NCI-H128 (cell line): Measurements from ENCODE around the gene SPRYD3.
"Not testable (repeated sequence)": the region's sequence is repeated elsewhere in the genome, so short reads cannot be mapped to it uniquely, and the experiment has no call there.

Experiments
- DNase-seq: peaks from one replicate; lab custom pipeline; 2025; ENCODE audit not compliant: unreplicated experiment; lab: John Stamatoyannopoulos, UW

Gene SPRYD3

DNA sequence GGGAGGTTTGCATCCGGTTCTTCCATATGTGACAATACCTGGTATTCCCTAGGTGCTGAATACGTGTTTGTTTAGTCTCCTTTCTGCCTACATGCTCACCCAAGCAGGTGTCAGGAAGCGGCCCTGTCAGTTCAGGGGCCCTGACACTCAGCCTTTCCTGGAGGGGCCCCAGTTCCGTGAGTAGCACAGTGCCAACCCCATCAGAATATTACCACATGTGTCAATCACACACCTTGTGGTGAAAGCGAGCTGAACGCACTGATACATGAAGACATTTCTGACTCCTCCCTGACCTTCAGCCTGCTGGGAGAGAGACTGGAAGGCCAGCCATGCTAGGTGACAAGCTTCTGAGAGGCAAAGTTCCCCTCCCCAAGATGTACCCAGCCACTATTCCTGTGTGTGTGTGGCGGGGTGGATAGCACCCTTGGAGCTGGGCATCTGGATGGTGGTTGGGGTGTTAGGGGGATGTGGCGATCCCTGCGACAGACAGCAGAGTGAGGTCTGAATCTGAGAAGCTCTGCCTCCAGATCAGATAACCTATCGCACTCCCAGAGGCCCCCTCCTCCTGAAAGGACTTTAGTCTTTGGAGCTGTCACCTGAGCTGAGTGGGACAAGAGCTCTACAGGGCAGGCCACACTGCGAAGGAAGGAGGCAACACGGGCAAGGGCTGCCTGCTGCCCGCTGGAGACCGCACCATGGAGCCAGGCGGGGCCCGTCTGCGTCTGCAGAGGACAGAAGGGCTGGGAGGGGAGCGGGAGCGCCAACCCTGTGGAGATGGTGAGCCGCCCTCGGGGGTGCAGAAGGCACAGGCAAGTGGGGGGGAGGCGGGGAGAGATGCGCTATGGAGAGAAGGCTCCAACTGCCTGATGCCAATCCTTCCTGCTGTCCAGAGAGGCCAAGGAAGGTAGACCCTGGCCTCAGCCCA lies 24.0 kb upstream of the SPRYD3 start, which contains the start of gene SOAT2:
SOAT2 (plus strand) TSS at position 604 of the 925 bp plus-strand sequence; CDS start at position 696, 92 bp downstream.
- no peak for DNase-seq

DNA sequence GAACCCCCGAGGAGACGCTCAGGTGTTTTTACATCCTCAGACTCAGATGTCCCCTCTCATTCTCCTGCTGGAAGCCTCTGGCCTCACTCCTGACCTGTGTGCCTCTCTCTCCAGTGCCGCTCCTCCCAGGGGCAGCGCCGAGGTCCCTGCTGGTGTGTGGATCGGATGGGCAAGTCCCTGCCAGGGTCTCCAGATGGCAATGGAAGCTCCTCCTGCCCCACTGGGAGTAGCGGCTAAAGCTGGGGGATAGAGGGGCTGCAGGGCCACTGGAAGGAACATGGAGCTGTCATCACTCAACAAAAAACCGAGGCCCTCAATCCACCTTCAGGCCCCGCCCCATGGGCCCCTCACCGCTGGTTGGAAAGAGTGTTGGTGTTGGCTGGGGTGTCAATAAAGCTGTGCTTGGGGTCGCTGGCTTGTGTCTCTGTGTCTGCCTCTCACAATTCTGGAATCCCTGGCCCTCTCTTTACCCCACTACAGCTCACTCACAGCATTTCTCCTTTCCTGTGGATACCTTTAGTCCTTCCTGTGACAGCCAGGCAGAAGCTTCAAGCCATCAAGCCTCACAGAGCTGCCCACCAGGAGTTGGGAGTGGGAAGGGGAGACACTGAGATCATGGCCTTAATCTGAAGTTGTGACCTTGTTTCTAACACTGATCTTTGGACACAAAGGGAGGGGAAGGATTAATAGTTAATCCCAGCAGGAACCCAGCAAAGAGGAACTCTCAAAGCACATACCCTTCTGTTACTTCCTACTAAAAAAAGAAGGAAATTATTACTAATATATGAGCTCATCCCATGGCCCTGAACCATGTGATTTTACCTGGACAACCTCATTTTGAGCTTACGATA lies 23.0 kb upstream of the SPRYD3 start:
- DNase-seq: no peak

DNA sequence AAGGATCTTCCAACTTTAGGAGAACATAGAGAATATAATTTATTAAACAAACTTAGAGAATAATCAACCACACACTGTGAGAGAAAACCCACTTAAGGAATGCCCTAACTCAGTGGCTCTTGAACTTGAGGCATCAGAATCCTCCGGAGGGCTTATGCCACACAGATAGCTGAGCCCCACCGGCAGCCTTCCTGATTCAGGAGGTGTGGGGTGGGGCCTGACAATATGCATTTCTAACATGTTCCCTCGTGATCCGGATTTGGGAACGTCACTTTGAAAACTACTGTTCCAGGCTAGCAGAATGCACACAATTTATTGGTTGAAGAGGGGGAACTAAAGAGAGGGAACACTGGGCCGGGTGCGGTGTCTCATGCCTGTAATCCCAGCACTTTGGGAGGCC lies 22.1 kb upstream of the SPRYD3 start:
- DNase-seq: no peak

DNA sequence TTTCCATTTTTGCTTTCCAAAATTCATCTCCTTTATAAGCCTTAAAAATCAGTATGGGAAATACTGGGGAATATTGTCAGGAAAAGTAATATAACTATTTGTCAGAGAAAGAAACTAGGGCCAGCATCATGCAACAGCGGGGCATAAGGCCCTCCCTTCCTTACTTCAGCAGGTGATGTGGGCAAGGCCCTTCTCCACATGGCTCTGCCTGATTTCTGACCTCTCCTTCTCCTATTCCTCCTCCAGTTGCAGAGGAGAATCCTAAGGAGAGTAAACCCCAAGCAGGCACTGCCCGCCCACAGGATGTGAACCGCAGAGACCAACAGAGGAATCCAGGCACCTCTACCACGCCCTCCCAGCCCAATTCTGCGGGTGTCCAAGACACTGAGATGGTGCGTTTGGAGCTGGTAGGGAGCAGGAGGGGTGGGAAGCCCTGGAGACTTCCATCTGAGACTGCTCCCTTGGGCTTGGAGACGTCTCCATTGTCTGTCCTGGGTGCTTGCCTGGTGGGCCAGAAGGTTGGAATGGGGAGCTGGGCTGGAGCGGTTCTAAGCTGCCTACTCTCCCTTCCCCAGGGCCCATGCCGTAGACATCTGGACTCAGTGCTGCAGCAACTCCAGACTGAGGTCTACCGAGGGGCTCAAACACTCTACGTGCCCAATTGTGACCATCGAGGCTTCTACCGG lies 21.4 kb upstream of the SPRYD3 start:
- DNase-seq: no peak

DNA sequence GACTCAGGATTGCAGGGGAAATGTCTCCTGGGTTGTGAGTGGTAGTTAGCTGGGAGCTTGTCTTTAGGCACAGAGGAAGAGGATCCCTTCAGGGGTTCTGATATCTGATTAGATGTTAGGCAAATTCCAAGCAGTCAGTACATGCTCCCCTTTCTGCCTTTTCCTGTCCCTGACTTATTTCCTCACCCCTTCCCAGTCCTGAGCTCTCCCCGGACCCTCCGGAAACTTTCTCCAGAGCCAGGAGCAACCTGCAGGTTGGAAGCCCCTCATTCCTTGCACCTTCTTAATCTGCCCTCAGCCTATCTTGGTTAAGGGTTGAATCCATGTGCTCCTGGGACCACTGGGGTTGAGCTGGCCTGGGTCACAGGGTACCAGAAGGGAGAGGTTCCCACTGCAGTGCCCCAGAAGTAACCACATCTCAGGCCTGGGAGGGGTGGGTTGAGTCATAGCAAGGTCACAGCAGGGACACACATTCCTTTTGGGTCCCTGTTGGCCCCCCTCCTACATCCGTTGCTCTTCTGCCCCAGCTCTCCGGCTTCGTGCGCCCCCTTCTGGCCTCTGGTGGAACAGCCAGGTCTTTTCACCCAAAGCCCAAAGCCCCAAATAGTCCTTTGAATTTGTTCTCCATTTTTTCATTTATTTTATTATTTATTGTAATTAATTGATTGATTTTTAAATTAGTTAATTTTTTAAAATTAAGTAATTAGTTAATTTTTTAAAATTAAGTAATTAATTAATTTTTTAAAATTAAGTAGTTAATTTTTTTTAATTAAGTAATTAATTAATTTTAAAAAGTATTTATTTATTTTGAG lies 20.1 kb upstream of the SPRYD3 start:
- DNase-seq: peak; percentile 38

DNA sequence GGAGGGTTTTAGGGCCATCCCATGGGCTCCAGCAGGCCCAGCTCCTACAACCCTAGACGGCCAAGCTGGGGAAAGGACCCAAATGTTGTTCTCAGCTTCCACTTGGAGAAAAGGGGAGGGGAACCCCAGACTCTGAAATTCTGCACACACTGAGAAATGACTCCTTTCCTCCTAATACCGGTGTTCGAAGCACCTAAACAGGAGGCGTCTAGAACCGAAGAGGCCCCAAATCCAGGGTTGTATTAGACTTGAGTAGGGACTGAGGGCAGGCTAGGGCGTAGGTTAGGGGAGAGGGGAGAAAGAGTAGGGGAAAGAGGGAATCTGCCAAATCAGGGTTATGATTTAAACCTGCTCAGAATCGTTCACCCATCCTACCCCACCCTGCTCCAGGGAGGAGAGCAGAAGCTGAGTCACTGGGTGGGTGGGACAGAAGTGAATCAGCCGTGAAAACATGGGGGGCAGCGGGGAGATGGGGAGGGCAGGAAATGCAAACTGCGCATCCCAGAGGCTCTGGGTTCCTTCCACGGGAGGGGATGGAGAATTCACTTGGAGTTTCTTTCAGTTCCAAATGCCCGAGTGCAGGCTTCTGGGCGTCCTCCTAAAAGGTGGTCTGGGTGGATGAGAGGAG lies 19.3 kb upstream of the SPRYD3 start:
- no peak for DNase-seq

DNA sequence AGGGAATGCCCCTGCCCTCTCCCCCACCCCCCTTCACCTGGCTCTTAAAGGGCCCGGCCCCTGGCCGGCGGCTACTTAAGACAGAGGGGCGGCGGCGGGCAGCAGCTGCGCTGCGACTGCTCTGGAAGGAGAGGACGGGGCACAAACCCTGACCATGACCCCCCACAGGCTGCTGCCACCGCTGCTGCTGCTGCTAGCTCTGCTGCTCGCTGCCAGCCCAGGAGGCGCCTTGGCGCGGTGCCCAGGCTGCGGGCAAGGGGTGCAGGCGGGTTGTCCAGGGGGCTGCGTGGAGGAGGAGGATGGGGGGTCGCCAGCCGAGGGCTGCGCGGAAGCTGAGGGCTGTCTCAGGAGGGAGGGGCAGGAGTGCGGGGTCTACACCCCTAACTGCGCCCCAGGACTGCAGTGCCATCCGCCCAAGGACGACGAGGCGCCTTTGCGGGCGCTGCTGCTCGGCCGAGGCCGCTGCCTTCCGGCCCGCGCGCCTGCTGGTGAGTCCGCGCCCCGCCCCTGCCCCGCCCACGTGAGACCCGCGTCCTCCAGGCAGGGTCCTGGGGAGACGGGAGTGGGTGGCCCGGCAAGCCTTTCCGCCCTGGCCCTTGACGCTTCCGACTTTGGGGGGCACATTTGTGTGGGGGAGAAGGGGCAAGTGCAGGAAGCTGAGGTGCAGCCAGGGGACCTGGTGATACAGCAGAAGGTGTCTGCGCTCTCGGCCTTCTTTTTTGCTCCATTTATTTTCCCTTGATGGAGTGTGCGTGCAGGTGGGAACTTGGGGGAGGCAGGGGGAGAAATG lies 18.6 kb upstream of the SPRYD3 start, which contains the start of gene IGFBP6:
IGFBP6 (plus strand) TSS at position 104 of the 790 bp plus-strand sequence; CDS start at position 155, 51 bp downstream.
- DNase-seq: peak; percentile 33

DNA sequence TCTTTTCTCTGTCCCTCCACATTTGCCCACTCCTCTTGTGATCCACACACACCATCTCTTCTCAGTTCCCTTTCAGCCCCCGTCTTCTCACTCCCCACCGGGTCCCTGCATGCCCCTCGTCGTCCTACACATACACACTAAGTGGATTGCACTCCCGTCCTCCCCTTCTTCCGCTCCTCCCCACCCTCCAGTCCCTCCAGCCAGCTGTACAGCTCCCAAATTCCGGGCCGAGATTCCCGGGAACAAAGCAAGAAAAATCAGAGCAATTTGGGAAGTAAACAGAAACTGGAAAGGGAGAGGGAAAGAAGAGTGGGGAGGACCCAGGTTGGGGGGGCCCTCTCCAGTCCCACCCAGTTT lies 18.0 kb upstream of the SPRYD3 start:
- DNase-seq: no peak

DNA sequence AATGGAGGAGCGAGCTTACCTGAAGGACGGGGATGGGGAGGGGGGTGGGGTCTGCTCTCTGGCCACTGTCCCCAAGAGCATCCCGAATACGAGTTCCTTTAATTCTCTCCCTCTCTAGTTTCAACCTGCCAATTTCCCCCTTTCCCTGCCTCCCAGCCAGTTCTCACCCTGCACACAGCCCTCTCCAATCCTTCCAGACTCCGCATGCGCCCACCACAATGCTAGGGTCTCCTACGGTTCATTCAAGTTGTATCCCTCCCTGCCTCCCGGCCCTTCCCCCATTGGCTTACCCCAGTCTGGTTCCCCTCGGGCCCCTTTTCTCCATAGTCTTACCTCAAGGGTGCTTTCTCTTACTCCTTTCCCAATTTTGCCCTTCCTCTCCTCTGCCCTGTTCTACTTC lies 17.6 kb upstream of the SPRYD3 start:
- DNase-seq: no peak

DNA sequence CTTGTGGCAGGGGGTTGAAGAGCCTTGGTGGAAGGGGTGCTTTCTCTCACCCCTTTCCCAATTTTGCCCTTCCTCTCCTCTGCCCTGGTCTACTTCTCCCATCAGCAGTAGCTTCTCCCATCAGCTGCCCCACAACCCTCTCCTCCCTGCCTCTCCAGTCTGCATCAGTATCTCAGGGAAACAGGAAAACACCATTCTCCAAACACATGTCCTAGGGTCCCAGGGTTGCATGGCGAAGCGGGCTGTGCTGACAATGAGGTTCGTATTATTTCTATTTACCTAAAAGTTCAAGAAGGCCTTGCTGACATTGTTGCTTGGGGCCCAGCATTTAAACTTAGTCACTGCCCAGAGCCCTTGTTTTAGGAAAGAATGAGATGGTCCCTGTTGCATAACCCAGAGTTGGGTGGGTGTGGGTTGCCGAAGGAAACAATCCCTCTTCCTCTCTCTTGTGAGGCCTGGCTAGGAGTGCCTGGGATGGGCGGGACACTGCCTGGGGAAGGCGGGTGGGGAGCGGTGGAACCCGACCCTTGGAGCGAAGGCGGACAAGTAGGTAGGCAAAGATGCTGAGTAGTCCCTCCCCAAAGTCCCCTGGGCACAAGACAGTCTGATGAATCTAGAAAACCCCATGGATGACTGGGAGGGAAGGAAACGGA lies 17.0 kb upstream of the SPRYD3 start:
- DNase-seq: no peak

DNA sequence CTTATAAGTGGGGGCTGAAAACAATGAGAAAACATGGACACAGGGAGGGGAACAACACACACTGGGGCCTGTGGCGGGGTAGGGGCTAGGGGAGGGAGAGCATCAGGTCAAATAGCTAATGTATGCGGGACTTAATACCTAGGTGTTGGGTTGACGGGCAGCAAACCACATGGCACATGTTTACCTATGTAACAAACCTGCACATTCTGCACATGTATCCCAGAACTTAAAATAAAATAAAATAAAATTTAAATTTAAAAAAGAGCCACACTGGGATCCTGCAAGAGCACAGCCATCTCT lies 16.4 kb upstream of the SPRYD3 start:
- not testable (repeated sequence) for DNase-seq

DNA sequence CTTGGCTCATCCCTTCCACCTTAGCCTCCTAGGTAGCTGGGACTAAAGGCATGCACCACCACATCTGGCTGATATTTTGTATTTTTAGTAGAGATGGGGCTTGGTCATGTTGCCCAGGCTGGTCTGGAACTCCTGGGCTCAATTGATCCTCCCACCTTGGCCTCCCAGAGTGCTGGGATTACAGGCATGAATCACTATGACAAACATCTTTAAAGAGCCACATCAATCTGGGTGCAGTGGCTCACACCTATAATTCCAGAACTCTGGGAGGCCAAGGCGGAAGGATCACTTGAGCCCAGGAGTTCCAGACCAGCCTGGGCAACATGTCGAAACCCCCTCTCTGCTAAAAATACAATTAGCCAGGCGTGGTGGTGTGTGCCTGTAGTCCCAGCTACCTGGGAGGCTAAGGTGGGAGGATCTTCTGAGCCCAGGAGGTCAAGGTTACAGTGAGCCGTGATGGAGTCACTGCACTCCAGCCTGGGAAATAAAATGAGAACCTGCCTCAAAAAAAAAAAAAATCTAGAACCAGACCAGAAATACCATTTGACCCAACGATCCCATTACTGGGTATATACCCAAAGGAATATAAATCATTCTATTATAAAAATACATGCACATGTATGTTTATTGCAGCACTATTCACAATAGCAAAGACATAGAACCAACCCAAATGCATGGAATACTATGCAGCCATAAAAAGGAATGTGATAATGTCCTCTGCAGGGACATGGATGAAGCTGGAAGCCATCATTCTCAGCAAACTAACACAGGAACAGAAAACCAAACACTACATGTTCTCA lies 15.8 kb upstream of the SPRYD3 start:
- not testable (repeated sequence) for DNase-seq

DNA sequence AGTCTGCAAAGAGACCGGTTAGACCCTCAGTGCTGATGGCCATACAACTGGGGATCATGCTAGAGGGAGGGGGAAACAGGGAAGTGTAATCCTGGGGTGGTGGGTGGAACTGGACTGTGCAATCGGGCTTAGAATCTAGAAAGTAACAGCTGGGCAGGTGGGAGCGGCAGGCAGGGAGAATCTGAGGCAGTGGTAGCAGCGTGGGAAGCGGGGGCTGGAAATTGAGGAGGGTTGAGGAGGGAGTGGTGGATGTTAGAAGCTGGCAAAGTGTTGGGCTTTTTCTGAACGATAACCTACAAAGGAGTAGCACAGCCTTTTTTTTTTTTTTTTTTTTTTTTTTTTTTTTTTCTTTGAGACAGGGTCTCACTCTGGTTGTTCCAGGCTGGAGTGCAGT lies 15.2 kb upstream of the SPRYD3 start:
- DNase-seq: no peak

DNA sequence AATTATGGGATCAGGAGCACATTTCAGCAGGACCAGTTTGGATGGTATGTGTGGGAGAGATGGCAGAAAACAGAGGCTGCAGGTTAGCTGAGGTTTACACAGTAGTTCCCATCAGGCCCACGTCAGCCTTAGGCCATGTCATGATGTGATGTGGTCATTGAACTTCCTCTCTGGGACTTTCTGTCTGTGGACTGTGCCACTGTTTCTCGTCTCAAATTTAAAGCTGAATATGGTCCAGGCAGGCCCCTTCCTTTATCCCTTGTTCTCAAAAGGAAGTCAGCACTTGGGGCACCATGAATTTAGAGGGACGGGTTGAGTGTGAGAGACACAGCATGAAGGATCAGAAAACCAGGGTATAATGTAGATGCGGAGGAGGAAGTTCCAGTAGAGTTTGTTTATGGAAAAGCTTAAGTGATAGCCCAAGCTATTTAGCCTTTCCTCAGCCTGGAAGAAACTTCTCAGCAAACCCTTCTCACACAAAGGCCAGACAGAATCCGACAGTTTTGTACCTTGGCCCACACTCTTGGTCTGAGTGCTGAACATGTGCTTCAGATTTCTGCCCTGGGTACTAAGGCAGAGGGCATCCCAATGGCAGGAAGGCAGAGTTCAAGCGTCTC lies 14.7 kb upstream of the SPRYD3 start:
- DNase-seq: no peak

DNA sequence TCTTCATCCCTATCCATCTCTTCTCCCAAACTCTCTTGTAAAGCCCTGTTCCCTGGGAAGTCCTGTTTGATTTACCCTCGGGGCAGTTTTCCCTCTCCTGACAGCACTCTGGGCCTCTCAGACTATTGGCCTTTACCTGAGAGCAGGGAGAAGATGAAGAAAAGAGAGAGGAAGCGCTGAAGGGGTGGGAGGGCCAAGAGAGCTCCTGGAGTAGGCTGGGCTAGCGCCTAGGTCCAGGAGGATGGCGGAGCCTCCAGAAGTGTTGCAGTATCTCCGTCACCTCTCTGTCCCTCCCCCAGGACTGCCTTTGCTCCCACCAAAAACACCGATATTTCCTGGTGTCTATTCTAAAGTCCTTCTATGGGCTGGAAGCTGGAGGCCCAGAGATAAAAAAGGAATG lies 12.6 kb upstream of the SPRYD3 start:
- no peak for DNase-seq

DNA sequence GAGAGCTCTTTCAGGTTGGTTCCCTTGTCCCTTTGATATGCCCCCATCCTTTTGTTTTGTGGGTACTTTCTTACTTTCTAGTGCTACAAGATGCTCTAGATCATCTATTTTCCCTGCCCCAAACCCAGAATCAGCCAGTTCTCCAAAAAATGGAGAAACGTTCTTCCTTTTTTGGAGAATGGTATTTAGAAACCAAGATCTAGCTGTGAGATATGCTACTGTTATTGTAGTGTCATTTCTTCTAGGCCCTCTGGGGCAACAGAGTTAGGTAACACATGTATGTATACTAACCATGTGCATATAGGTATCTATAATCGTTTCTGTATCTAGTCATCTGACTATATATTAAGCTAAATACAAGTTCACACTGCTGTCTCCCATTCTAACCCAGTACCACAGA lies 11.4 kb upstream of the SPRYD3 start:
- no peak for DNase-seq

DNA sequence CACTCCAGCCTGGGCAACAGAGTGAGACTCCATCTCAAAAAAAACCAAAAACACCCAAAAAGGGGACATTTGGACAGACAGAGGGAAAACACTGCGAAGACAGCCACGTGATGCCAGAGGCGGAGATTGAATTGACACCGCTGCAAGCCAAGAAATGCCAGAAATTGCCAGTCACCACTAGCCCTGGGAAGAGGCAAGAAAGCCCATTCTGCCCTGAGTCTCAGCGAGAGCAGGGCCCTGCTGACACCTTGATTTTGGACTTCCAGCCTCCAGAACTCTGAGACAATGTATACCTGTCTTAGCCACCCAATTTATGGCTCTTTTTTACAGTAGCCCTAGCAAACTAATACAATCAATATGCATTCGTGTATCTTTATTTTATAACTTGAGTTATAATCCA lies 10.9 kb upstream of the SPRYD3 start:
- DNase-seq: no peak

DNA sequence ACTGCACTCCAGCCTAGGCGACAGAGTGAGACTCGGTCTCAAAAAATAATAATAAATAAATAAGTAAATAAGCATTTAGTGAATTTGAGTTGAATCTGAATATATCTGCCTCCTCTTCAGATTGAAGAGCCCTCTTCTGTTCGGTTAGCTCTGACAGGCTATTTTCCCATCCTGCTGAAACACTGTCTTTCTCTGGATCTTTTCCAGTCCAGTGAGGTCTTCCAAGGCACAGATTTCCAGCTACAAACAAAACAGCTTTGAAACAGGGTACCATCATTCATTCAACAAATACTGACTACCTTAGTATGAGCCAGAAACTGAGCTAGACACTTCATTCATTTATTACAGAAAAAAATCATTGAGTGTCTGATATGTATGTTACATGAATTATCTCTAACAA lies 7.2 kb upstream of the SPRYD3 start:
- DNase-seq: no peak
